ENCODE results near the gene EDC3.
A peak's percentile ranks its signal among the peaks of the same experiment; 100 is the strongest.

Gene EDC3

GRCh38 chr15:74709892-74710291, 14.1 kb upstream of the EDC3 start:
- H3K9ac ChIP-seq (ENCODE audit: low read length): no peak overlapping the region
- no peaks in the 10 kb centered on the region for H3K36me3 ChIP-seq (replicated peaks; ENCODE audit: low read depth, low read length)
- H3K4me3 ChIP-seq (ENCODE audit: low read length): no peak overlapping the region
- no peaks in the 10 kb centered on the region for H3K79me2 ChIP-seq (ENCODE audit: low read length)
- H3K27ac ChIP-seq (ENCODE audit: low read length): no peak overlapping the region
- H3K27me3 ChIP-seq (ENCODE audit: low read depth, low read length): peaks cover 16% of the 10 kb centered on the region
- H3K9me3 ChIP-seq (ENCODE audit: insufficient read depth, low read length): no peaks in the 10 kb centered on the region
- no peak overlapping the region for H2AFZ ChIP-seq (ENCODE audit: low read depth, low read length)
- no peak overlapping the region for H3K4me2 ChIP-seq (ENCODE audit: low read length)
- TF ChIP-seq CTCF (IDR thresholded peaks at IDR 0.05; ENCODE audit: low read depth, low read length) (no peak), EZH2phosphoT487 (IDR thresholded peaks at IDR 0.05; ENCODE audit: low read depth) (no peak)
- no peaks in the 10 kb centered on the region for H3K4me1 ChIP-seq (ENCODE audit: low read length)
- H4K20me1 ChIP-seq (ENCODE audit: insufficient read depth, low read length): no peaks in the 10 kb centered on the region

GRCh38 chr15:74709011-74709410, 13.2 kb upstream of the EDC3 start:
- Histone ChIP-seq H2AFZ (ENCODE audit: low read depth, low read length) (no peak overlapping the region), H3K4me2 (ENCODE audit: low read length) (no peak overlapping the region), H4K20me1 (ENCODE audit: insufficient read depth, low read length) (no peaks in the 10 kb centered on the region), H3K36me3 (replicated peaks; ENCODE audit: low read depth, low read length) (no peaks in the 10 kb centered on the region), H3K4me3 (ENCODE audit: low read length) (no peak overlapping the region), H3K4me1 (ENCODE audit: low read length) (no peaks in the 10 kb centered on the region), H3K9ac (ENCODE audit: low read length) (no peak overlapping the region), H3K27ac (ENCODE audit: low read length) (no peak overlapping the region), H3K9me3 (ENCODE audit: insufficient read depth, low read length) (no peaks in the 10 kb centered on the region), H3K79me2 (ENCODE audit: low read length) (no peaks in the 10 kb centered on the region), H3K27me3 (ENCODE audit: low read depth, low read length) (peaks cover 16% of the 10 kb centered on the region)
- no peak for TF ChIP-seq EZH2phosphoT487 (IDR thresholded peaks at IDR 0.05; ENCODE audit: low read depth)
- no peak for TF ChIP-seq CTCF (IDR thresholded peaks at IDR 0.05; ENCODE audit: low read depth, low read length)

- no peaks in the 10 kb centered on the region for H3K36me3 ChIP-seq (replicated peaks; ENCODE audit: low read depth, low read length)
- H3K27me3 ChIP-seq (ENCODE audit: low read depth, low read length): no peaks in the 10 kb centered on the region
- peak overlapping the region; percentile 97; the same call in 1 of the 2 replicates for H3K9ac ChIP-seq (ENCODE audit: low read length)
- peaks cover 16% of the 10 kb centered on the region for H3K4me1 ChIP-seq (ENCODE audit: low read length)
- H2AFZ ChIP-seq (ENCODE audit: low read depth, low read length): 0 out of 2 replicates have a peak overlapping the region, but pooled peaks have one; percentile 97
- no peaks in the 10 kb centered on the region for H3K9me3 ChIP-seq (ENCODE audit: insufficient read depth, low read length)
- peak overlapping the region; percentile 99 for H3K4me2 ChIP-seq (ENCODE audit: low read length)
- H3K27ac ChIP-seq (ENCODE audit: low read length): no peak overlapping the region
- H3K4me3 ChIP-seq (ENCODE audit: low read length): peak overlapping the region; percentile 95
- TF ChIP-seq CTCF (IDR thresholded peaks at IDR 0.05; ENCODE audit: low read depth, low read length) (no peak), EZH2phosphoT487 (IDR thresholded peaks at IDR 0.05; ENCODE audit: low read depth) (no peak)
- H4K20me1 ChIP-seq (ENCODE audit: insufficient read depth, low read length): no peaks in the 10 kb centered on the region
- H3K79me2 ChIP-seq (ENCODE audit: low read length): peaks cover 46% of the 10 kb centered on the region
These were observed 984 bp upstream of the EDC3 start for GRCh38 chr15:74696808-74697207.

GRCh38 chr15:74696398-74696729, 540 bp upstream of the EDC3 start:
- H3K9ac ChIP-seq (ENCODE audit: low read length): peak overlapping the region; percentile 97
- no peaks in the 10 kb centered on the region for H4K20me1 ChIP-seq (ENCODE audit: insufficient read depth, low read length)
- H3K4me1 ChIP-seq (ENCODE audit: low read length): peaks cover 16% of the 10 kb centered on the region
- H3K4me3 ChIP-seq (ENCODE audit: low read length): peak overlapping the region; percentile 95
- no peaks in the 10 kb centered on the region for H3K27me3 ChIP-seq (ENCODE audit: low read depth, low read length)
- peak overlapping the region; percentile 99 for H3K4me2 ChIP-seq (ENCODE audit: low read length)
- H3K27ac ChIP-seq (ENCODE audit: low read length): peak overlapping the region; percentile 46
- H3K36me3 ChIP-seq (replicated peaks; ENCODE audit: low read depth, low read length): no peaks in the 10 kb centered on the region
- no peaks in the 10 kb centered on the region for H3K9me3 ChIP-seq (ENCODE audit: insufficient read depth, low read length)
- H2AFZ ChIP-seq (ENCODE audit: low read depth, low read length): peak overlapping the region; percentile 97
- TF ChIP-seq CTCF (IDR thresholded peaks at IDR 0.05; ENCODE audit: low read depth, low read length) (no peak), EZH2phosphoT487 (IDR thresholded peaks at IDR 0.05; ENCODE audit: low read depth) (no peak)
- peaks cover 51% of the 10 kb centered on the region for H3K79me2 ChIP-seq (ENCODE audit: low read length)

All from OCI-LY3 (cell line).